HG02763 (cell line): ENCODE data around the gene ACOT7.

Experiments
- ATAC-seq: cut with Tn5 transposase; IDR thresholded peaks from one replicate; pipeline ENCODE4 v1.9.1; 2021; ENCODE audit warnings: mild to moderate bottlenecking, moderate library complexity; ENCODE audit not compliant: unreplicated experiment

ACOT7 gene

GRCh38 chr1:6256645-6257044 is 136.9 kb downstream of the ACOT7 start:
- no peak for ATAC-seq

GRCh38 chr1:6254691-6255090 is 138.9 kb downstream of the ACOT7 start:
- no peak for ATAC-seq

- ATAC-seq = no peak
Observed at GRCh38 chr1:6253380-6253779, 140.2 kb downstream of the ACOT7 start.

- no peak for ATAC-seq
Observed at GRCh38 chr1:6252374-6252710, 141.2 kb downstream of the ACOT7 start.

GRCh38 chr1:6251681-6252373 is 141.7 kb downstream of the ACOT7 start:
- no peak for ATAC-seq

GRCh38 chr1:6251233-6251632 is 142.3 kb downstream of the ACOT7 start:
- no peak for ATAC-seq

- no peak for ATAC-seq
Observed at GRCh38 chr1:6249739-6250689, 143.6 kb downstream of the ACOT7 start.

GRCh38 chr1:6248932-6249738 is 144.4 kb downstream of the ACOT7 start:
- ATAC-seq = no peak

GRCh38 chr1:6248161-6248776 is 145.3 kb downstream of the ACOT7 start:
- no peak for ATAC-seq

GRCh38 chr1:6247651-6248050 is 145.9 kb downstream of the ACOT7 start:
- no peak for ATAC-seq

GRCh38 chr1:6246497-6247467 is 146.8 kb downstream of the ACOT7 start:
- ATAC-seq = no peak

GRCh38 chr1:6245869-6246496 is 147.6 kb downstream of the ACOT7 start:
- no peak for ATAC-seq

- peak; percentile 51 for ATAC-seq
Observed at GRCh38 chr1:6245086-6245868, 148.3 kb downstream of the ACOT7 start.

GRCh38 chr1:6244401-6245049 is 149.0 kb downstream of the ACOT7 start:
- ATAC-seq = no peak

- no peak for ATAC-seq
Observed at GRCh38 chr1:6243993-6244392, 149.6 kb downstream of the ACOT7 start, which contains the start of gene HES3. Gene HES3 (plus strand): TSS chr1:6244179. CDS start chr1:6244366, 187 bp downstream.

- no peak for ATAC-seq
Observed at GRCh38 chr1:6243053-6243834, 150.3 kb downstream of the ACOT7 start.
